ENCODE measurements around the gene UBE2E3.

Gene UBE2E3

DNA sequence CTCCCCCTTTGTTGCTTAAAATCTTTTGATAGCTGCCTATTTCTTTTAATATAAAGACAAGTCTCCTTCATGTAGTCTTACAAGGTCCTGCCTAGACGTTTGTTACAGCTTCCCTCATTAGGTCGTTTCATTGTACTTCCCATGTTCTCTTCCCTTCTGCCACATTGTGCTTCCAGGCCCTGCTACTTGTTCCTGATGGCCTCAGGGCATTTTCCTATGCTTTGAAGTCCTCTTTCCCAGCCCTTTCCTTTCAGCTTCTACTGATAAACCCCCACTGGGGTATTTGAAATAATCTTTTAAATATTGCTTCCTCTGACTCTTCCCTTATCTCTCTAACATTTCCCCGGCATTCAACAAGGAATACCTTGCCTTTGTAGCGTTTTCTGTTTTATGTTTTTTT lies 67.4 kb downstream of the UBE2E3 start:
- no peaks in the 10 kb centered on the region for H3K36me3 ChIP-seq (replicated peaks)
- in situ Hi-C loops (cut with HindIII; ENCODE audit: low pct_ligation_motif_present, low sequenced_read_pairs), result no loop called here

DNA sequence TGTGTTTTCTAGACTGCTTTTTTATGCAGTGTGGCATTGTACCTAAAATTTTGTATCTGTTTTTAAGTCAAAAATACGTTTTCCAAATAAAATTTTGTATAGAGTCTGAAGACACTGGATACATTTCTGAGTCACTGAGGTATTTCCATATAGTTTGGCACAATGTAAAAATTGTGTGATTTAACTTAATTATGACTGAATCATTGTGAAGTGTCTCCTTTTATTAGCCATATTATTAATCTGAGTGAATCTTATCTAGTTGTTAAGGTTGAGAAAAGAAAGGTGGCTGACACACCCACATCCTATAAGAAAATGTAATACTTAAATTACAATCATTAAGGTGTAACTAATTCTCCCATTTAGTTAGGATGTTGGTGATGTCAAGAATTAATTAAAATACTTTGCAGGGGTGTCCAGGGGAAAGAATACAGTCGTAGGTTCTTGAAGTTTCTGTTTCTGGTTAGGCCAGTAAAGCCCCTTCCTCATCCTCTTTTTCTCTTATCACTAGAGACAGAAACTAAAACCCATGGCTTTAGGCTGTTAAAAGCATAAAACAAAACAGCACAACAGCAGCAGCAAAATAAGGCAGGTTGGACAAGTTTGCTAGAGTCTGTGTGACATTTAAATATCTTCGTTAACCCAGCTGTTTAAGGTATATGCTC lies 71.6 kb downstream of the UBE2E3 start:
- no peak for DNase-seq
- TF ChIP-seq CTCF (IDR thresholded peaks at IDR 0.05; ENCODE audit: low read depth, low read length, missing control alignments), result no peak
- Histone ChIP-seq H3K27me3 (replicated peaks) (no peaks in the 10 kb centered on the region), H3K4me3 (ENCODE audit: low read depth, low read length) (no peak overlapping the region), H3K27ac (no peak overlapping the region), H3K36me3 (replicated peaks) (no peaks in the 10 kb centered on the region)
- in situ Hi-C loops (cut with HindIII; ENCODE audit: low pct_ligation_motif_present, low sequenced_read_pairs), result no loop called here

More for the DNA sequence above, 67.4 kb downstream of the UBE2E3 start:
- DNase-seq, result no peak
- Histone ChIP-seq H3K4me3 (ENCODE audit: low read depth, low read length) (no peak overlapping the region), H3K27me3 (replicated peaks) (no peaks in the 10 kb centered on the region), H3K27ac (no peak overlapping the region)
- TF ChIP-seq CTCF (IDR thresholded peaks at IDR 0.05; ENCODE audit: low read depth, low read length, missing control alignments), result no peak

DNA sequence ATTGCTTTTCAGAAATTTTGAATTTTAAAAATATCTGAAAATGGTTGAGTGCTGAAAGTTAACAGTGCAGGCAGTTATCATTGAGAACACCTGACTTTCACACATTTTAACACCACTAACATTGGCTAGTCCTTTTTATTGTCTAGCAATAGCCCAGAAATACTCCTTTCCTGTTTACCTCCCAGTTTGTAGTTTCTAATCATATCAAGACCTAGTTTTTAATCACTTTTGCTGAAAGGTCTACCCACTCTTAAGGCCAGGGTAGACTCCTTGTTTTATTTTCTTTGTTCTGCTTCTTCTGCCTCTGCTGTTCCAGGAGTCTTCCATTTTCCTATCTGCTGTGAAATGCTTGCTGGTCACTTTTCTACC lies 72.1 kb downstream of the UBE2E3 start:
- Histone ChIP-seq H3K27me3 (replicated peaks) (no peaks in the 10 kb centered on the region), H3K36me3 (replicated peaks) (no peaks in the 10 kb centered on the region), H3K4me3 (ENCODE audit: low read depth, low read length) (no peak overlapping the region), H3K27ac (no peak overlapping the region)
- DNase-seq, result no peak
- in situ Hi-C loops (cut with HindIII; ENCODE audit: low pct_ligation_motif_present, low sequenced_read_pairs), result no loop called here
- TF ChIP-seq CTCF (IDR thresholded peaks at IDR 0.05; ENCODE audit: low read depth, low read length, missing control alignments), result no peak

GRCh38 chr2:181054256-181054655 lies 73.9 kb downstream of the UBE2E3 start:
- Histone ChIP-seq H3K4me3 (ENCODE audit: low read depth, low read length) (no peak overlapping the region), H3K27me3 (replicated peaks) (no peaks in the 10 kb centered on the region), H3K27ac (no peak overlapping the region), H3K36me3 (replicated peaks) (no peaks in the 10 kb centered on the region)
- TF ChIP-seq CTCF (IDR thresholded peaks at IDR 0.05; ENCODE audit: low read depth, low read length, missing control alignments), result no peak
- DNase-seq, result no peak
- in situ Hi-C loops (cut with HindIII; ENCODE audit: low pct_ligation_motif_present, low sequenced_read_pairs), result no loop called here

DNA sequence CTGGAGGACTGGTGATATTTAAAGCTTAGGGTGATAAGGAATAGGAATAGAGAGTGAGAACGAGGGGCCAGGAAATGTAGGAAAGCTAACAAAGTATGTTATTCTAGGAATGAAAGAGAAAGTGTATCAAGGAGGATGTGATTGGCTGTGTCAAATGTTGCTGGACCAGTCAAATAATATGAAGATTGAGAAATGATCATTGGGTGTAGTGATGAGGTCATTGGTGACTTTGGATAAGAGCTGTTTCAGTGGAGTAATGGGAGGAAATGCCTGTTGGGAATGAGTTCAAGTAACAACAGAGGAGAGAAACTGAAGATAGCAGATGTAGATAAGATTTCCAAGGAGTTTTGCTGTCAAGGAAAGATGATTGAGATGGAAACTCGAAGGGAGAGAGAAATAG lies 74.4 kb downstream of the UBE2E3 start:
- peak; percentile 36 for DNase-seq
- Histone ChIP-seq H3K27me3 (replicated peaks) (no peaks in the 10 kb centered on the region), H3K36me3 (replicated peaks) (no peaks in the 10 kb centered on the region), H3K4me3 (ENCODE audit: low read depth, low read length) (no peak overlapping the region), H3K27ac (no peak overlapping the region)
- no peak for TF ChIP-seq CTCF (IDR thresholded peaks at IDR 0.05; ENCODE audit: low read depth, low read length, missing control alignments)
- in situ Hi-C loops (cut with HindIII; ENCODE audit: low pct_ligation_motif_present, low sequenced_read_pairs), result no loop called here

All from brain microvascular endothelial cell (primary cell).